ENCODE results near the gene MIA. TPM values are rescaled to one million over a fixed set of nuclear protein-coding genes. Genes with fewer than 3 reads are reported as not detected.
"Not testable (repeated sequence)": the region's sequence is repeated elsewhere in the genome, so short reads cannot be mapped to it uniquely, and the experiment has no call there.

Gene MIA
- total and polyA plus RNA-seq, 2 of the 4 experiments (the other 2 are of a cell fraction) = 0.44 TPM; not detected in 1

GRCh38 chr19:40824916-40825315, 49.6 kb downstream of the MIA start:
- dilution Hi-C loops (cut with HindIII; ENCODE audit: low sequenced_read_pairs, unreplicated experiment); H3K56ac ChIP-seq (ENCODE audit: extremely low read depth, insufficient read depth, low read length); intact Hi-C loops (cut with micrococcal nuclease); POLR2A ChIA-PET (ENCODE audit: unreplicated experiment); H3K9ac ChIP-seq (ENCODE audit: low read depth, low read length); H3K9me3 ChIP-seq (ENCODE audit: control insufficient read depth, insufficient read depth, low read length); H4K20me1 ChIP-seq (ENCODE audit: insufficient read depth, low read length); BruUV-seq (replicated peaks); H4K5ac ChIP-seq (ENCODE audit: low read depth, low read length); H2BK15ac ChIP-seq (ENCODE audit: low read depth, low read length); H2BK5ac ChIP-seq (ENCODE audit: low read depth, low read length, poor library complexity, severe bottlenecking); ATAC-seq (ENCODE audit: low read depth); DNase-seq; H3K9me1 ChIP-seq (ENCODE audit: insufficient read depth, low read length); H3K27ac ChIP-seq (ENCODE audit: insufficient read depth, low read length); H4K91ac ChIP-seq (ENCODE audit: insufficient read depth, low read depth, low read length); H3K27me3 ChIP-seq (ENCODE audit: control insufficient read depth, insufficient read depth, low read length); H3K4ac ChIP-seq (ENCODE audit: low read depth, low read length); H3K23ac ChIP-seq (ENCODE audit: low read depth, low read length); CTCF ChIA-PET; H3K79me1 ChIP-seq (ENCODE audit: low read depth in 1 of 2, low read length in 2 of 2); H3K14ac ChIP-seq (replicated peaks; ENCODE audit: low read depth, low read length); H3K18ac ChIP-seq (ENCODE audit: low read depth, low read length); H2AK9ac ChIP-seq (replicated peaks; ENCODE audit: low read depth, low read length, poor library complexity); H2AFZ ChIP-seq (replicated peaks; ENCODE audit: low read length, poor library complexity); H2AK5ac ChIP-seq (ENCODE audit: low read depth, low read length); H2BK20ac ChIP-seq (ENCODE audit: low read depth, low read length); H3K4me3 ChIP-seq (ENCODE audit: insufficient read depth, low read depth, low read length); H3K4me2 ChIP-seq (ENCODE audit: low read depth, low read length); in situ Hi-C loops (cut with MboI; ENCODE audit: low sequenced_read_pairs); H4K8ac ChIP-seq (ENCODE audit: low read depth in 2 of 2, low read length in 2 of 2); H2BK120ac ChIP-seq (ENCODE audit: low read depth, low read length): not testable (repeated sequence)
- Histone ChIP-seq H3K4me1 (ENCODE audit: control insufficient read depth, insufficient read depth, low read length) (peaks cover 10% of the 10 kb centered on the region), H3K36me3 (ENCODE audit: control insufficient read depth, insufficient read depth, low read length) (peaks cover 15% of the 10 kb centered on the region)
- WGBS, 2 experiments (ENCODE audit: extremely low coverage in 2 of 2, insufficient read length in 1 of 2) = 96% methylated on average over 5 of the region's 16 CpGs; no CpG with 5 or more reads in 1 of the 2 experiments

GRCh38 chr19:40825460-40826095, 50.3 kb downstream of the MIA start:
- H3K9me1 ChIP-seq (ENCODE audit: insufficient read depth, low read length); H2BK120ac ChIP-seq (ENCODE audit: low read depth, low read length); H3K27me3 ChIP-seq (ENCODE audit: control insufficient read depth, insufficient read depth, low read length); H3K4me3 ChIP-seq (ENCODE audit: insufficient read depth, low read depth, low read length); H3K79me1 ChIP-seq (ENCODE audit: low read depth in 1 of 2, low read length in 2 of 2); H2AFZ ChIP-seq (replicated peaks; ENCODE audit: low read length, poor library complexity); in situ Hi-C loops (cut with MboI; ENCODE audit: low sequenced_read_pairs); POLR2A ChIA-PET (ENCODE audit: unreplicated experiment); H3K4me2 ChIP-seq (ENCODE audit: low read depth, low read length); H4K8ac ChIP-seq (ENCODE audit: low read depth in 2 of 2, low read length in 2 of 2); H3K9ac ChIP-seq (ENCODE audit: low read depth, low read length); DNase-seq; H3K14ac ChIP-seq (replicated peaks; ENCODE audit: low read depth, low read length); H3K56ac ChIP-seq (ENCODE audit: extremely low read depth, insufficient read depth, low read length); H3K4ac ChIP-seq (ENCODE audit: low read depth, low read length); H4K91ac ChIP-seq (ENCODE audit: insufficient read depth, low read depth, low read length); ATAC-seq (ENCODE audit: low read depth); H2AK9ac ChIP-seq (replicated peaks; ENCODE audit: low read depth, low read length, poor library complexity); BruUV-seq (replicated peaks); H4K5ac ChIP-seq (ENCODE audit: low read depth, low read length); H3K27ac ChIP-seq (ENCODE audit: insufficient read depth, low read length); H2AK5ac ChIP-seq (ENCODE audit: low read depth, low read length); H2BK15ac ChIP-seq (ENCODE audit: low read depth, low read length); intact Hi-C loops (cut with micrococcal nuclease); H3K18ac ChIP-seq (ENCODE audit: low read depth, low read length); H3K23ac ChIP-seq (ENCODE audit: low read depth, low read length); H4K20me1 ChIP-seq (ENCODE audit: insufficient read depth, low read length); dilution Hi-C loops (cut with HindIII; ENCODE audit: low sequenced_read_pairs, unreplicated experiment); H3K9me3 ChIP-seq (ENCODE audit: control insufficient read depth, insufficient read depth, low read length); H2BK20ac ChIP-seq (ENCODE audit: low read depth, low read length); CTCF ChIA-PET: not testable (repeated sequence)
- H3K4me1 ChIP-seq (ENCODE audit: control insufficient read depth, insufficient read depth, low read length) = peaks cover 10% of the 10 kb centered on the region
- no CpG with 5 or more reads among the region's 6 CpGs for WGBS, 2 experiments (ENCODE audit: extremely low coverage in 2 of 2, insufficient read length in 1 of 2)
- peak overlapping the region; percentile 49 for H2BK5ac ChIP-seq (ENCODE audit: low read depth, low read length, poor library complexity, severe bottlenecking)
- H3K36me3 ChIP-seq (ENCODE audit: control insufficient read depth, insufficient read depth, low read length) = peaks cover 15% of the 10 kb centered on the region
